Posterior vena cava (tissue), 2 donors: ENCODE data around the gene AKR1B1. TPM values are rescaled to one million over a fixed set of nuclear protein-coding genes. Genes with fewer than 3 reads are reported as not detected.

Source experiments
- DNase-seq: peaks from one replicate; pipeline ENCODE4 v3.0.0-alpha.2; 2020; ENCODE audit warnings: low spot score
- intact Hi-C, 2 donors: fragments of 100-400 bp; cut with DNase I; formaldehyde crosslinking; loops; one replicate each; pipeline versions ENCODE4 v1.14.1 to v1.14.2; 2022 to 2023
- total RNA-seq, 2 donors: library from RNA; stranded (reverse); fragmentation: NEBNext Ultra II Directional; extraction: Animal tissue kit (Norgen Biotek cat#: 25700); gene quantifications; one replicate each; pipeline ENCODE4 v1.2.1, GENCODE V29; 2021
- donor health status: DM: yes; HTN: yes; CAD: no.
- donor health status: DM: yes; HTN: yes; CAD: no.

The AKR1B1 gene
- total RNA-seq, 2 donors from 2014 or later = 53.7 to 67.0 TPM

DNA sequence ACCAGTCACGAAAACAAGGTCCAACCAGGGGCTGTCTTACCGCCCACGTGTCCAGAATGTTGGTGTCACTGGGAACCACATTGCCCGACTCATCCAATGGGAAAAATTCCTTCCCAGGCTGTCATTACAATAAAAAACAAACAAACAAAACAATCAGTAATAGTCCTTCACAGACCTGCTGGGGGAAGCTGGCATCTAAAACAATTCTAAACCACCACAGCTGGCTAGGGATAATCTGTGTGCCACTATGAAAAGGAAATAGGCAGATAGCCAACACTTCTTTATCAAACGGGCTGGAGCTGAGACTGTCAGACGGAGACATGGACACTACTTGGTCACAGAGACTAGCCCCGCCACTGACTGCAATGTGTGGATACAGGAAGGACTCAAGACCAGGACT is 9.2 kb downstream of the AKR1B1 start:
- intact Hi-C loops = loop anchor here in 1 of 2 donors (10.0 kb wide), 1 partner anchor 145 kb away; no protein-coding TSS in a partner anchor
- DNase-seq = no peak

DNA sequence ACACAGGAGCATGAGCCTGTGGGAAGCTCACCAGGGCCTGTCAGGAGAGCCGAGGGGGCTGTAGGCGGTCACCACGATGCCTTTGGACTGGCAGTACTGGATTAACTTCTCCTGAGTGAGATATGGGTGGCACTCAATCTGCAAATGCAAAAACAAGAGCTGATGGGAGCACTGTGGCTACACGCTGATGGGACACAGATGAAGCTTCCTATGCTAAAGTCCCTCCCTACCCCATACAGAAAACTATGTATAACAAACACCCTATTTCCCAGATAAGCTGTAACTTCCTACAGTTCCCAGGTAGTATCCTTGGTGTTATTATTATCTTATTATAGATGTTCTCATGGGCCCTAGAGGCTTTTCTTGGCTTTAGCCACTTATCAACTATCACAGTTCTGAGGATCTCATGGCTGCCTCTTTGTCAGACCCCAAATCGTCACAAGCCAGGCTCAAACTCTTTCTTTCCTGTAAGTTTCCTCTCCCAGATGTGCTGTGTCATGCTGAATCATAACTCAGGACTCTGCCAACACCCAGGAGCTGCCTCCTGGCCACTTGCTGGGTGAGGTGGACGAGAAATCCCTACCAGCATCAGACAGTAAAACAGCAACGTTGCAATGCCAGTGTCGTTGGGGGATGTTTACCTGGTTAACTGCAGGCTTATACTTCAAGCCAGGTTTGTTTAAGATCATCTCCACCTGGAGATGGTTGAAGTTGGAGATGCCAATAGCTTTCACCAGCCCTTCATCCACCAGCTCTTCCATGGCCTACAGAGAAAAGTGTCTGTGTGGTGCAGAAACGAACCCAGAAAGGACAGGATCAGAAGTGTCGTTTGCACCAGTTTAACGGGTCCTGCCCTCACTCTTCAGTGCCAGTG is 10.3 kb downstream of the AKR1B1 start:
- no peak for DNase-seq
- intact Hi-C loops = no loop called here

DNA sequence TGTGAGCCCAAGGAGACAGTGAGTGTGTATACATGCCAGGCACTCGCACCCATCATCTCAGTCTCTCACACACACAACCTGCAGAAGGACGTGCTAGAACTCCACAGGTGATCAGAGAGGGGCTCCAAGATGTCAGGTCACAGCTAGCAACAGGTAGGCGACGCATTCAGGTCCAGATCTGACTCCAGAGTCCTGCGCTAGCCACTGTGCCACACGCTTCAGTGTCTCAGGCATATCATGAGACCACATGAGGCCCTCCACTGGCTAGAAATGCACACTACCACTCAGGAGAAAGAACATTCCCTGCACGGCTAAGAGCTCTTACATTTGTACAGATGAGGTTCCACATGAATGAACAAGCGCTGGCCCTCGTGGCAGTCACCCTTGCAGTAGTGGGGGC is 11.5 kb downstream of the AKR1B1 start:
- DNase-seq = no peak
- intact Hi-C loops = no loop called here

DNA sequence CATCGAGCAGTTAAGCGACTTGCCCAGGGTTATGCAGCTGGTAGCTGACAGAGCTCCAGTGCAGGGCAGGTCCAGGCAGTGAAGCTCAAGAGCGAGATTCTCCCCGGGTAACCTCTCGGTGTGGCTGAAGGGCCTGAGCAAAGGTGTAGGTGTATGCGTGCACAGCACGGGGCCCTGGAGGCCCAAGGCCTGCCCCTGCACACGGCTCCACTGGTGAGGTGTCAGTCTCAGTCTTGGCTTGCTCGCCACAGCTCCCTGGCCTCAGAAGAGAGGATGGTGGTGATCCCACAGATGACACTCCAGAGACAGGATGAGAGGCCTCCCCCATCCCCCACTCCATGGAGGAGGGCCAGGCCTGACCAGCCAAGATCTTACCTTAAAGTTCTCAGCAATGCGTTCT is 12.0 kb downstream of the AKR1B1 start:
- intact Hi-C loops = no loop called here
- DNase-seq = no peak

DNA sequence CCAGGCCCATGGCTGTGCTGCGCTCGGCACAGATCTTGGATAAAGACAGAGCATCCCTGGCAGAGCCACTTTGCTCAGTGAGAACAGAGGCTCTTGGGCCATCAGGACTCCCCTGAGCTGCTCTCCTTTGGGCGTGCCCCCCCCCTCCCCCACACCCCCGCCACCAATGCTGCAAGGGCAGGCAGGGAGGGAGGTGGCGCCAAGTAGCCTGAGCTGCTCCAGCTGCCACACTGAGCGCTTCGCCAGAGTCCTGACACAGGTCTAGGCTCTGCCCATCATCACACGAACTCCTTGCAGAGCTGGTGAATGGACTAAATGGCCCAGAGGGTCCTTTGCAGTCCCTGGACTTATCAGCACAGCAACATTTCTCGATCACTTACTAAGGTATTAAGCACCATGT is 12.5 kb downstream of the AKR1B1 start:
- DNase-seq = no peak

DNA sequence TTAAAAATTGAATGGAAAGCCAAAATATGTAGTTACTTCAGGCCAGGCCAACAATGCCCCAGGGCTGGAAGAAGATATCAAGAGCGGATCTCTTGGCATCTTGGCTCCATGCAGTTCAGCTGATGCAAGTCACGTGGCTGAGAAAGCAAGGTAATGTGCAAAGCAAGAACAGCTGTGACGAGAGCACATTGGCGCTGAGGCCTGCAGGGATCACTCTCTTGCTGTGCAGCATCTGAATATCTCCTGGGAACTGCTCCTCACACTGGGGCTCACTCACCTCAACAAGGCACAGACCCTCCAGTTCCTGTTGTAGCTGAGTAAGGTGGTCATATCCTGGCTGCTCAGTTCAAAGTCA is 14.0 kb downstream of the AKR1B1 start:
- no peak for DNase-seq
- intact Hi-C loops = no loop called here

More for the DNA sequence above, 12.5 kb downstream of the AKR1B1 start:
- intact Hi-C loops = no loop called here

DNA sequence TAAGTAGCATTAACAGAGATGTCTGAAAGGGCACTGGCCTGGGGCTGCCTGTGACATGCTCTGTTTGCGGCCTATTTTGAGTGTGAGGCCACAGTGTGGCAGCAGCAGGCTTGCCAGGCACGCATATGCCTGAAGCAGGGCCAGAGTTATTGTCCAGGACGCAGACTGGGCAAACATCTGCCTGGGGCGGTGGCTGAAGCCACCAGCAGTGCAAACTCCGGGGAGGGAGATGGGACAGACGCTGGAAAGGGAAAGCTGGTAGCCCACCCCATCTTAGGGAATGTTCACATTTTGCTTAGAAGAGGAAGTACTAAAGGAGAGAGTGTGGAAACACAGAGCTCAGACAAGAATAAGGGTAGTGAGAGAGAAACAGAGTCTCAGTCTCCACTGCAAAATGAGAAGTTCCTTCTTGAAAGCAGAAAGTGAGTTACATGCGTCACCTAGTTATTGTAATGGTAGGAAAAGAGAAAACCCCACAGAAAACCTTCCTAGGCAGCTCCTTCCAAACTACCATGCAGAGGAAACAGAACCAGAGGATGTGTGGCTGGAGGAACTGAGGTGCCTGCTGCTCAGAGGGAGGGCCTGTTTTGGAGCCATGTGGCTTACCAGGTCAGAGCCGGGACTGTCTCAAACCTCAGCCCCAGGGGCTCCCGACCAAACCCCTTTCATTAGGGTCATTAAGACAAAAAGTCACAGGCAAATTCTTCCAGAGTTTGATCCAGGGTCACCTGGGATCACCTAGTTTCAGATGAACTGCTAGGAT is 14.5 kb downstream of the AKR1B1 start:
- intact Hi-C loops = no loop called here
- no peak for DNase-seq

DNA sequence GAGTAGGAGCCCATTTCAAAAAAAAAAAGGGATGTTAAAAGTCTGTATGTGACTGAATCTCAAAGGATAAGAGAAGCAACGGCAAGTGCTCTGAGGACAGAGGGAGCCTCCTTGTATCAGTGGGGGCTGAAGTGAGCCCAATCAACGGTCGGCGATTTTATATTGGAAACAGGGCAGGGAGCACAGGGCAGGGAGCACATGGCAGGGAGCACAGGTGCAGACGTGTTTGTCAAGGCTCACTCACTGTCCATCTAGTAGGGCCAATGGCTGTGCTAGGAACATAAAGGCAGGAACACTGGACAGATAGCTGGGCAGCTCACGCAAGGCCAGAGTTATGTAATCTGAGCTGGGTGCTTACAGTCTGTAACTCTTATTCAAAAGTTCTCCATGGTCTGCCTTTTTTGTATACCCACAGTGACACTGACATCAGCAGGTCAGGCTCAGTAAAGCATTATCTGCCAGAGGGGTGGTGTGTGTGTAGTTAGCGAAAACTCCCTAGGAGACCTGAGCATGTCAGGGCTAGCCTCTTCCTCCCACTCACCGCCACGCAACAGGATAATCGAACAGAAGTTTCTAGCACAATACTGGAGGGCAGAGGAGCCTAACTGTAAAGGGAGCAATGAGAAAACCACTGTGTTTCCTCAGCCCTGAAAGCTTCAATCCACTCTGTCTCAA is 15.4 kb downstream of the AKR1B1 start:
- intact Hi-C loops = no loop called here
- no peak for DNase-seq

DNA sequence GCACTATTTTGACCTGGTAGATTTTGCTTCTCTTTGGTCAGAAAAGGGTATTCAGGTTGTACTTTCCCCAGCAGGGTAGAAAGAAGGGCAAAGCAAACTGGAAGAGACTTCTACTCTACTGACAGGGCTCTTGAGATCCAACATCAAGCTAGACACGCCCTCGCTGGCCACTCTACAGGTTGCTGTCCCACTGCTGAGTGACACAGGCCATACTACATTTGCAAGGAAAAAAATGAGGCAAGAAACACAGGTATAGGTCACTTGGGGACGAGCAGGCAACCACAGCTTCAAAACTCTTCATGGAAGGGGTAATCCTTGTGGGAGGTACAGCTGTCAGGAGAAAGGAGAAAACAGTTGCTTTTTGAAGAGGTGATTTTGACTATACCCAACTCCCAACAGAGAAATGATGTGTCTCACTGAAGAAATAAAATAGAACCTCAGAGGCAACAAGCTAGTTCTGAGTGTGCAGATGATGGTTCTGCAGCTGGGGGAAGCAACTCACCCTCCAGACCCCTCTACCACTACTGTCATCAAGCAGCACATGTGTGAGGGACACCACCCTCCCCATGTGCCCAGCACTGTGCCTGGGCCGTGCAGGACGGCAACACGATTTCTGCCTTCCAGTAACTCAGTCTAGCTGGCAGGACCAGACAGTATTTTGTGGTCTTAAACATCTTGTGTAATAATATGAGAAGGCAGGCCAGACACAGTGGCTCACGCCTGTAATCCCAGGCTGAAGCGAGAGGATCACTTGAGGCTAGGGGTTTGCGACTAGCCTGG is 16.3 kb downstream of the AKR1B1 start:
- DNase-seq = no peak
- intact Hi-C loops = no loop called here

DNA sequence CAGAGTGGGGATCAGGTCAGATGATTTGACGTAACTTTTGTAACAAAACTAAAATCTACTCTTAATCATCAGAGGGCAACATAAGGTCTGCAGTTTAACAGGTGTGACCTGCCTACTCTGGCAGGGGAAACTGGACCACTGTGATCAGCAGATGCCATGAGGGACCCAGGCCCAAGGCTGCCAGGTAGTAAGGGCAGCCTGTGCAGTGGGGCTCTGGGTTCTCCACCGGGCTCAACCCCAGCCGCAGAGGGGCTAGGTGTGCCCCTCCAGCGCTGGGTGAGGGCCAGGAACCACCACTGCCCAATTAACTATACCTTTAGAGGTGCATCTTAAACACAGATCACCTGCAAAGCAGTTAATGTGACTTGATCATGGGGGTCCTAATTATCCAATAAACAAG is 17.6 kb downstream of the AKR1B1 start:
- DNase-seq = no peak
- intact Hi-C loops = no loop called here

DNA sequence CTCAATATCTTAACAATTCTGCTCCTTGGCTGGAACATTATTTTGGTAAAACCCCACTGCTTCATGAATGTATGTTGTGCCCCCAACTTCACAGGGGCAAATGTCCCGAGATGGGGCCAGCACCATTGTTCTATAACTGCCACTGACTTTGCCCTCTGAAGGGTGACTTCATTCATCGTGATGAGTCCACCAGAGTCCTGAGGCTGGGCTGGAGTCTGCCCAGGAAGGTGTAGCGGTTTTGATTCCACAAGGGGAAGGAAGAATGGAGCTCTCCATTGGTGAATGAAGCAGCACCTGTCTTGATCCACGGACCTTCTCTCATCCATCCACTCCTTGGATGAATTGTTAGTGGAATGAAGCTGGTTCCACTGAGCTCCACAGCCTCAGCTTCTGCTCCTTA is 18.4 kb downstream of the AKR1B1 start:
- DNase-seq = no peak
- intact Hi-C loops = no loop called here

DNA sequence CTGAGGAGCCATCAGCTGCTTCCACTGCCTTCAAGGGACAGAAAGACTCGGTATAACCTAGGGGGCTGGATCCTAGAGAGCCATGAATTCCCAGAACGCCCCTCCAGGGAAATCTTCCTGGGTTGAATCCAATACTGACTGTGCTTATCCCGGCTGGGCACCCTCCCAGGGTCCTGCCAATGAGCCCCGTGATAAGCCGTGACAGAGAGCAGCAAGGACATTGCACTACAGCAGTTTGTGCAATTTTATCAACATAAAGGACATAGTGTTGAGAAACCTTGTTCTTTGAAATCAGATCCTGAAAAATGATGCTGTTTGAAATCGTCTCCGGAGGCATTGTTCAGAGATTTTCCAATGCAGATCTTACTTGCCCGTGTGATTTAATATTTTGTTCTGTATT is 18.8 kb downstream of the AKR1B1 start:
- intact Hi-C loops = no loop called here
- no peak for DNase-seq

DNA sequence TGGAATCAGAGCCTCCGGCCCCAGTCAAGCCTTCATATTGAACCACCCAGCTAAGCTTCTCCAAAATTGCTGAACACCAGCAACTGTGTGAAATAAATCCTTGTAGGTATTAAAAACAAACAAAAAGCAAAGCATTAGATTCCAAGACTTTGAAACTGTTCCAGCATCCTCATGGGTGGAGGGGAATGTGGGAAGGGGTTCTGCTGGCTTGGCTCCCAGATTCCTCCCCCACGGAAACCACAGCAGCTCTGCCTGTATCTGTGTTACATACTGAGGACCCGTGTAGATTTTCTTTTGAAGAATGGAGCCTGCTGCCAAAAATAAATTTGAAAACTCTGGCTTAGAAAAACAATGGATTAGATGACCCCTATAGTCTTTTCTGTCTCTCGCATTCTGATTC is 20.0 kb downstream of the AKR1B1 start:
- intact Hi-C loops = no loop called here
- DNase-seq = no peak

DNA sequence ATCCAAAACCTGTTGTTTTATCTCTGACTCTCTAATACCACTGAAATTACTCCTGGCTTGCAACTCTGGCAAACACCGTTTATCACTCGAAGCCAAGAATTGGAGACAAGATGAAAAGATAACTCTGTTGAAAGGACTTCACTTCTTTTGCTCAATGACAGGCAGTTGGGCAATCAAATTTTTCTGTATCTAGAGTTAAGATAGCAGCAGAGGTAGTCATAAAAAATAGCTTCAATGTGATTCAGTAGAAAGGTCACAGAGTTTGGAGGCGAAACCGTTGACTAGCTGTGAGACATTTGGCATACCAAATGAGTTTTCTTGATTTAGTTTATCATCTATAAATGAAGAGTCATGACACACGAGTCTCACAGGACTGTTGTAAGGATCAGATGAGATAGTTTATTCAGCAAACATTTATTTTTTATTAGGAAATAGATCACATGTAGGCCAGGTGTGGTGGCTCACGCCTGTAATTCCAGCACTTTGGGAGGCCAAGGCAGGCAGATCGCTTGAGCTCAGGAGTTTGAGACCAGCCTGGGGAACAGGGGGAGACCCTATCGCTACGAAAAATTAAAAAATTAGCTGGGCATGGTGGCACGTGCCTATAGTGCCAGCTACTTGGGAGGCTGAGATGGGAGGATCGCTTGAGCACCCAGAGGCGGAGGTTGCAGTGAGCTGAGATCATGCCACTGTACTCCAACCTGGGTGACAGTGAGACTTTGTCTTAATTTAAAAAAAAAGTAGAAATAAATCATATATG is 23.6 kb downstream of the AKR1B1 start:
- DNase-seq = no peak
- intact Hi-C loops = no loop called here

DNA sequence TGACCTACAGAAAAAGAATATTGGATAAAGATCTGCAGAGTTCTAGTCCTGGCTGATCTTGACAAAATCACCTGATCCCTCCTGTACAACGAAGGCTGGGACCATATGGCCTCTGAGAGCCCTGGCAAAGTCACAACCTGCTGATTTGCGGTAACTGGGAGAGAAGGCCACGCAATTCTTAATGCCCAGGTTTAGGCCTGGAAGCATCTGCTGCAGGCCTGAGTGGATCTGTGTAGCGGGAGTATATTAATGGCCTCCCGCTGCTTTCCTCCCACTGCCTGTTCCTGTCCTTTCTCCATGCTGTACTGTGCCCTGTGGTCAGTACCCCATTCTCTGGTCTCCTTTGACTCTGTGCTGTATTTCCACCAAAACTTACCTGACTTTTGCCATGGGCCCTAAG is 24.2 kb downstream of the AKR1B1 start:
- intact Hi-C loops = loop anchor here in 1 of 2 donors (5.0 kb wide), 1 partner anchor 173 kb away; no protein-coding TSS in a partner anchor
- no peak for DNase-seq

DNA sequence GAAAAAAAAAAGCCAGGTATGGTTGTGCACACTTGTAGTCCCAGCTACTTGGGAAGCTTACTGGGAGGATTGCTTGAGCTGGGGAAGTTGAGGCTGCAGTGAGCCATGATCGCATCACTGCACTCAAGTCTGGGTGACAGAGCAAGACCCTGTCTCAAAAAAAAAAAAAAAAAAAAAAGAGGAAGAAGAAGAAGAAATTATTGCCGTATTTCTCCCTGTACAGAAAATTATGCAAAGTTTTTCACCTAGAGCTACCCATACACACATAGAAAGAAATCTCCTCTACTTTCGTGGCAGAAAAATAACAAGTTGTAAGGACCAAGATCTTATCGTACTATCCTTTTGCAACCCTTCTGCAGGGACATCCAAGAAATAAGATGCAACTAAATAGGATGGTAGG is 25.5 kb downstream of the AKR1B1 start:
- DNase-seq = no peak
- intact Hi-C loops = loop anchor here in 1 of 2 donors (5.0 kb wide), 1 partner anchor 174 kb away; no protein-coding TSS in a partner anchor

DNA sequence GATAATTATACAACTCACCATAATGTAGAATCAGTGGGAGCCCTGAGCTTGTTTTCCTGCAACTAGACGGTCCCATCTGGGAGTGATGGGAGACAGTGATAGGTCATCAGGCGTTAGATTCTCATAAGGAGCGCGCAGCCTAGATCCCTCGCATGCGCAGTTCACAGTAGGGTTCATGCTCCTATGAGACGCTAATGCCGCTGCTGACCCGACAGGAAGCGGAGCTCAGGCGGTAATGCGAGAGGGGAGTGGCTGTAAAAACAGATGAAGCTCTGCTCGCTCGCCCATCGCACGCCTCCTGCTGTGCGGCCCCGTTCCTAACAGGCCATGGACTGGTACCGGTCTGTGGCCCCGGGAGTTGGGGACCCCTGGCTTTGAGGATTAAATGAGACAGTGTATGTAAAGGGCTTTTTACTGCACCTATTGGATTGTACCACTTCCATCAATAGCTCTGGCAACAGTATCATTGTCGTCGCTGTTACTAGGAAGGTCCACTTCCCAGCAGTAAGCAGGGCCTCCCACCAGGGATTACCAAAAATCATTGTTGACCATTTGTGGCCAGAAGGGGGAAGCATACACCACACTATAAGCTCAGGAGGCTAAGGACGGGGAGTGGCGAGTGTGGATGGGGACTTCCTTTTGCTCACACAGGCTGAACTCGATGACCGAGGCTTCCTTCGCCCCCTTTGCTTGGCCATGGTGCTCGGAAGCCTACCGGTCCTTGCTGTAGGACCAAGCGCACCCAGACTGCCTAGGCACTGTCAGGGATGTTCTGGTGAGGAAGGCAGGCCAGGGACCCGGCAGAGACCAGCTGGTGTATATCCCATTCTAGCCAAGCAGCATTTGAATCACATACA is 26.4 kb downstream of the AKR1B1 start:
- intact Hi-C loops = loop anchor here in 1 of 2 donors (5.0 kb wide), 1 partner anchor 175 kb away; no protein-coding TSS in a partner anchor
- DNase-seq = peak; percentile 95

DNA sequence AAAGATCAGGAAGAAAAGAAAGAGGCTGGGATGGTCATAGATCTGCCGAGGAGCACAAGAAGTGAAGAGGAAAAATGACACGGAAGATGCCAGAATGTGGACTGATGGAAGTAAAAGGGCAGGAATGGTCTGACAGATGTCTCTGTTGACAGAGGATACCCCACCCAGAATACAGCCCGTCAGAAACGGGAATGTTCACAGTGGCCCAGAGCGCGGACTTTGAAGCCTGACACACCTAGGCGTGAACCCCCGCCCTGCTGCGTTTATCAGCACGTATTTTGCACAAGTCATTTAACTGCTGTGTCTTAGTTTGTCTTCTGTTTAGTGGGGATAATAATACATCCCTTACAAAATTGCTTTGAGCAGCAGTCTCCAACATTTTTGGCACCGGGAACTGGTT is 27.1 kb downstream of the AKR1B1 start:
- intact Hi-C loops = loop anchor here in 1 of 2 donors (5.0 kb wide), 1 partner anchor 175 kb away; no protein-coding TSS in a partner anchor

More for the DNA sequence above, 27.1 kb downstream of the AKR1B1 start:
- DNase-seq = no peak
